A549 treated with CpdA at 1 μM for 4 hours (cell line): Measurements from ENCODE around the gene SNAP25. TPM values are rescaled to one million over a fixed set of nuclear protein-coding genes. Genes with fewer than 3 reads are reported as not detected.

ENCODE experiments used
- total RNA-seq: library from RNA; stranded (reverse); fragments of 200-300 nt; extraction: Qiagen RNA extraction; gene quantifications from 5 replicates; pipeline ENCODE4 v1.2.3, GENCODE V29; 2022; ENCODE audit warnings: low read depth

Gene SNAP25
- 16.3 to 20.3 TPM (median 18.9 TPM) in 5 replicates for total RNA-seq

GRCh38 chr20:10218536-10219451, at the start of gene SNAP25:
Gene SNAP25, plus strand, starts transcription at chr20:10218830. Its CDS starts 56,662 bp downstream, at chr20:10275492.

Other genes starting within 250 kb of the SNAP25 start
- gene ANKEF1, start 183.8 kb upstream of the SNAP25 start, total RNA-seq: 7.4 to 7.9 TPM (median 7.7 TPM) in 5 replicates
- gene MKKS, start 215.4 kb downstream of the SNAP25 start, total RNA-seq: 18.6 to 24.3 TPM (median 22.1 TPM) in 5 replicates
- 2.5 to 3.2 TPM (median 2.8 TPM) in 5 replicates for gene SLX4IP, start 216.5 kb downstream of the SNAP25 start, total RNA-seq